Common myeloid progenitor, CD34-positive (primary cell): ENCODE results near the gene MAN1A1.

Experiments used
- CTCF ChIA-PET: fragments of 350-600 bp; sonication (Branson Sonifier 250); formaldehyde crosslinking; loops from one replicate; lab custom pipeline; 2021; ENCODE audit warnings: antibody characterized with exemption; lab: Charles Lee
- POLR2A ChIA-PET: fragments of 350-600 bp; sonication (Branson Sonifier 250); formaldehyde crosslinking; loops from one replicate; lab custom pipeline; 2021; ENCODE audit warnings: antibody characterized with exemption; lab: Charles Lee
- DNase-seq, 3 donors: peaks; one replicate each; pipeline versions ENCODE4 v3.0.0 to v3.0.0-alpha.2; 2013
- H3K27ac ChIP-seq, 2 experiments: 1 replicate in 1 of 2; 2 replicates in 1 of 2; pipeline ENCODE4 v1.7.0; 2013; ENCODE audit warnings: inconsistent platforms in 2 of 2, low read length in 2 of 2, mild to moderate bottlenecking in 2 of 2, low read depth in 1 of 2, moderate library complexity in 1 of 2; ENCODE audit not compliant: severe bottlenecking in 2 of 2, insufficient read depth in 1 of 2, poor library complexity in 1 of 2
- H3K27me3 ChIP-seq, 5 experiments: replicated peaks in 2 of 5; 1 replicate in 3 of 5; 2 replicates in 2 of 5; pipeline versions ENCODE4 v1.6.1 to v1.7.0; 2013; ENCODE audit warnings: low read length in 4 of 5, mild to moderate bottlenecking in 2 of 5, moderate library complexity in 2 of 5, inconsistent platforms in 1 of 5; ENCODE audit not compliant: insufficient read depth in 5 of 5, control insufficient read depth in 4 of 5
- H3K36me3 ChIP-seq, 4 experiments: 1 replicate in 2 of 4; 2 replicates in 2 of 4; pipeline versions ENCODE4 v1.6.1 to v1.7.0; 2013; ENCODE audit warnings: low read length in 3 of 4, control low read depth in 1 of 4, mild to moderate bottlenecking in 1 of 4; ENCODE audit not compliant: control insufficient read depth in 4 of 4, insufficient read depth in 4 of 4
- H3K4me1 ChIP-seq, 4 experiments: 1 replicate in 3 of 4; 2 replicates in 1 of 4; pipeline versions ENCODE4 v1.6.1 to v1.7.1; 2013; ENCODE audit warnings: low read length in 3 of 4, mild to moderate bottlenecking in 3 of 4, control low read depth in 1 of 4, inconsistent platforms in 1 of 4, moderate library complexity in 1 of 4; ENCODE audit not compliant: control insufficient read depth in 4 of 4, insufficient read depth in 4 of 4; ENCODE audit errors: control extremely low read depth in 1 of 4
- H3K4me3 ChIP-seq, 7 experiments: 1 replicate in 4 of 7; 2 replicates in 3 of 7; pipeline versions ENCODE4 v1.5.1 to v1.7.0; 2013; ENCODE audit warnings: mild to moderate bottlenecking in 7 of 7, low read length in 6 of 7, moderate library complexity in 6 of 7, inconsistent platforms in 2 of 7, low read depth in 2 of 7, control low read depth in 1 of 7; ENCODE audit not compliant: insufficient read depth in 4 of 7, control insufficient read depth in 1 of 7; ENCODE audit errors: extremely low read depth in 1 of 7
- H3K9me3 ChIP-seq, 5 experiments: 1 replicate in 4 of 5; 2 replicates in 1 of 5; pipeline versions ENCODE4 v1.6.1 to v1.7.1; 2013; ENCODE audit warnings: low read length in 4 of 5, mild to moderate bottlenecking in 2 of 5, inconsistent platforms in 1 of 5, low read depth in 1 of 5, moderate library complexity in 1 of 5; ENCODE audit not compliant: control insufficient read depth in 4 of 5, insufficient read depth in 2 of 5; ENCODE audit errors: control extremely low read depth in 1 of 5
- WGBS: methylation state at CpG from one replicate; pipeline ENCODE4 v1.1.5; 2013; ENCODE audit not compliant: insufficient coverage; 5-methylcytosine and 5-hydroxymethylcytosine counted together

MAN1A1 gene

GRCh38 chr6:119241540-119242309 is 107.8 kb downstream of the MAN1A1 start:
- peaks cover 3 to 6% (median 4%) of the 10 kb centered on the region in 5 experiments for H3K9me3 ChIP-seq
- CTCF ChIA-PET, result interaction anchor here (0.7 to 1.4 kb wide), 3 partner anchors 12 to 24 kb away, joined by 3 to 6 read pairs (median 3); no protein-coding TSS in a partner anchor
- POLR2A ChIA-PET, result interaction anchor here (0.6 kb wide), 1 partner anchor 57 kb away, joined by 4 read pairs; no protein-coding TSS in a partner anchor
- no peak for DNase-seq
- peaks cover 12 to 38% (median 23%) of the 10 kb centered on the region in 4 experiments for H3K36me3 ChIP-seq
- no peaks in the 10 kb centered on the region for H3K4me1 ChIP-seq
- no peaks in the 10 kb centered on the region for H3K27me3 ChIP-seq
- H3K4me3 ChIP-seq, result no peak overlapping the region
- H3K27ac ChIP-seq, result no peak overlapping the region
- WGBS, result no CpG with 5 or more reads among the region's 3 CpGs

GRCh38 chr6:119241111-119241465 is 108.5 kb downstream of the MAN1A1 start:
- Histone ChIP-seq H3K4me1 (no peaks in the 10 kb centered on the region), H3K27ac (no peak overlapping the region), H3K9me3 (peaks cover 3 to 12% (median 7%) of the 10 kb centered on the region in 5 experiments), H3K27me3 (no peaks in the 10 kb centered on the region), H3K36me3 (peaks cover 12 to 35% (median 23%) of the 10 kb centered on the region in 4 experiments), H3K4me3 (no peak overlapping the region)
- ChIA-PET POLR2A (no interaction called here), CTCF (interaction anchor here (0.7 to 1.4 kb wide), 3 partner anchors 11 to 23 kb away, joined by 3 to 6 read pairs (median 3); no protein-coding TSS in a partner anchor)
- 100% methylated on average over 1 of the region's 2 CpGs for WGBS
- DNase-seq, result peak in 1 of 3 donors; percentile 19

GRCh38 chr6:119240257-119241110 is 109.1 kb downstream of the MAN1A1 start:
- no peaks in the 10 kb centered on the region for H3K27me3 ChIP-seq
- H3K4me1 ChIP-seq, result no peaks in the 10 kb centered on the region
- no peak overlapping the region for H3K27ac ChIP-seq
- DNase-seq, result no peak
- 86% methylated on average over 1 of the region's 5 CpGs for WGBS
- peaks cover 12 to 34% (median 25%) of the 10 kb centered on the region in 4 experiments for H3K36me3 ChIP-seq
- POLR2A ChIA-PET, result no interaction called here
- CTCF ChIA-PET, result interaction anchor here (0.9 to 1.4 kb wide), 2 partner anchors 10 to 13 kb away, joined by 3 to 6 read pairs; no protein-coding TSS in a partner anchor
- H3K4me3 ChIP-seq, result no peak overlapping the region
- peaks cover 3 to 18% (median 9%) of the 10 kb centered on the region in 5 experiments for H3K9me3 ChIP-seq

- peaks cover 15 to 43% (median 34%) of the 10 kb centered on the region in 4 experiments for H3K36me3 ChIP-seq
- WGBS, result 76% methylated on average over 6 of the region's 7 CpGs
- no peaks in the 10 kb centered on the region for H3K4me1 ChIP-seq
- no peaks in the 10 kb centered on the region for H3K27me3 ChIP-seq
- H3K27ac ChIP-seq, result no peak overlapping the region
- peaks cover 3 to 21% (median 10%) of the 10 kb centered on the region in 5 experiments for H3K9me3 ChIP-seq
- POLR2A ChIA-PET, result no interaction called here
- no peak for DNase-seq
- CTCF ChIA-PET, result no interaction called here
- no peak overlapping the region for H3K4me3 ChIP-seq
Measured at GRCh38 chr6:119237177-119237715, 112.3 kb downstream of the MAN1A1 start.

GRCh38 chr6:119234941-119235340 is 114.6 kb downstream of the MAN1A1 start:
- H3K4me1 ChIP-seq, result no peaks in the 10 kb centered on the region
- H3K9me3 ChIP-seq, result peaks cover 3 to 21% (median 10%) of the 10 kb centered on the region in 5 experiments
- CTCF ChIA-PET, result no interaction called here
- DNase-seq, result no peak
- H3K4me3 ChIP-seq, result no peak overlapping the region
- H3K36me3 ChIP-seq, result peaks cover 20 to 56% (median 39%) of the 10 kb centered on the region in 4 experiments
- WGBS, result no CpG with 5 or more reads among the region's 4 CpGs
- POLR2A ChIA-PET, result no interaction called here
- H3K27me3 ChIP-seq, result no peaks in the 10 kb centered on the region
- no peak overlapping the region for H3K27ac ChIP-seq

GRCh38 chr6:119234457-119234856 is 115.1 kb downstream of the MAN1A1 start:
- Histone ChIP-seq H3K27ac (no peak overlapping the region), H3K9me3 (peaks cover 3 to 21% (median 10%) of the 10 kb centered on the region in 5 experiments), H3K27me3 (no peaks in the 10 kb centered on the region), H3K36me3 (peaks cover 20 to 56% (median 38%) of the 10 kb centered on the region in 4 experiments), H3K4me1 (no peaks in the 10 kb centered on the region), H3K4me3 (no peak overlapping the region)
- POLR2A ChIA-PET, result no interaction called here
- whole genome bisulfite sequencing, result 95% methylated on average over 3 of the region's 5 CpGs
- CTCF ChIA-PET, result no interaction called here
- no peak for DNase-seq
